ENCODE results near the gene PRKCZ.

PRKCZ gene

GRCh38 chr1:2156866-2157265 is 106.7 kb downstream of the PRKCZ start:
- Mint-ChIP-seq H3K27me3 (no peaks in the 10 kb centered on the region), H3K27ac (no peak overlapping the region), H3K36me3 (peaks cover 47% of the 10 kb centered on the region), H3K4me3 (no peak overlapping the region), H3K9me3 (peaks cover 6% of the 10 kb centered on the region), H3K4me1 (no peaks in the 10 kb centered on the region)
- no peak for ATAC-seq

- H3K4me1 Mint-ChIP-seq = peaks cover 3% of the 10 kb centered on the region
- no peak for ATAC-seq
- no peak overlapping the region for H3K27ac Mint-ChIP-seq
- peaks cover 7% of the 10 kb centered on the region for H3K9me3 Mint-ChIP-seq
- H3K4me3 Mint-ChIP-seq = no peak overlapping the region
- H3K36me3 Mint-ChIP-seq = peaks cover 49% of the 10 kb centered on the region
- no peaks in the 10 kb centered on the region for H3K27me3 Mint-ChIP-seq
Measured at GRCh38 chr1:2157856-2158255, 107.6 kb downstream of the PRKCZ start.

- Mint-ChIP-seq H3K36me3 (peaks cover 52% of the 10 kb centered on the region), H3K27ac (no peak overlapping the region), H3K4me1 (peaks cover 5% of the 10 kb centered on the region), H3K9me3 (peaks cover 10% of the 10 kb centered on the region), H3K27me3 (no peaks in the 10 kb centered on the region), H3K4me3 (no peak overlapping the region)
- no peak for ATAC-seq
Measured at GRCh38 chr1:2158272-2158671, 108.1 kb downstream of the PRKCZ start.

GRCh38 chr1:2159124-2159523 is 108.9 kb downstream of the PRKCZ start:
- H3K27ac Mint-ChIP-seq = no peak overlapping the region
- H3K4me3 Mint-ChIP-seq = no peak overlapping the region
- no peak for ATAC-seq
- H3K4me1 Mint-ChIP-seq = peaks cover 5% of the 10 kb centered on the region
- H3K36me3 Mint-ChIP-seq = peaks cover 54% of the 10 kb centered on the region
- no peaks in the 10 kb centered on the region for H3K27me3 Mint-ChIP-seq
- peaks cover 10% of the 10 kb centered on the region for H3K9me3 Mint-ChIP-seq

GRCh38 chr1:2160451-2161300 is 110.5 kb downstream of the PRKCZ start:
- no peak overlapping the region for H3K4me3 Mint-ChIP-seq
- peaks cover 40% of the 10 kb centered on the region for H3K36me3 Mint-ChIP-seq
- H3K27ac Mint-ChIP-seq = no peak overlapping the region
- ATAC-seq = no peak
- no peaks in the 10 kb centered on the region for H3K27me3 Mint-ChIP-seq
- peaks cover 3% of the 10 kb centered on the region for H3K9me3 Mint-ChIP-seq
- H3K4me1 Mint-ChIP-seq = peaks cover 5% of the 10 kb centered on the region

GRCh38 chr1:2163205-2163604 is 113.0 kb downstream of the PRKCZ start:
- Mint-ChIP-seq H3K36me3 (peaks cover 27% of the 10 kb centered on the region), H3K27me3 (no peaks in the 10 kb centered on the region), H3K4me3 (no peak overlapping the region), H3K9me3 (peaks cover 3% of the 10 kb centered on the region), H3K27ac (no peak overlapping the region), H3K4me1 (peaks cover 5% of the 10 kb centered on the region)
- no peak for ATAC-seq

- no peak for ATAC-seq
- peaks cover 3% of the 10 kb centered on the region for H3K9me3 Mint-ChIP-seq
- peaks cover 20% of the 10 kb centered on the region for H3K36me3 Mint-ChIP-seq
- no peak overlapping the region for H3K27ac Mint-ChIP-seq
- no peak overlapping the region for H3K4me3 Mint-ChIP-seq
- H3K27me3 Mint-ChIP-seq = no peaks in the 10 kb centered on the region
- peaks cover 5% of the 10 kb centered on the region for H3K4me1 Mint-ChIP-seq
Measured at GRCh38 chr1:2165646-2166045, 115.4 kb downstream of the PRKCZ start.

GRCh38 chr1:2166254-2166653 is 116.0 kb downstream of the PRKCZ start:
- H3K36me3 Mint-ChIP-seq = peaks cover 20% of the 10 kb centered on the region
- peaks cover 5% of the 10 kb centered on the region for H3K4me1 Mint-ChIP-seq
- no peak overlapping the region for H3K4me3 Mint-ChIP-seq
- no peaks in the 10 kb centered on the region for H3K27me3 Mint-ChIP-seq
- H3K27ac Mint-ChIP-seq = no peak overlapping the region
- ATAC-seq = no peak
- peaks cover 3% of the 10 kb centered on the region for H3K9me3 Mint-ChIP-seq

- Mint-ChIP-seq H3K9me3 (peaks cover 3% of the 10 kb centered on the region), H3K27me3 (no peaks in the 10 kb centered on the region), H3K4me3 (no peak overlapping the region), H3K36me3 (peaks cover 23% of the 10 kb centered on the region), H3K4me1 (peaks cover 5% of the 10 kb centered on the region), H3K27ac (no peak overlapping the region)
- ATAC-seq = no peak
Measured at GRCh38 chr1:2166695-2167094, 116.5 kb downstream of the PRKCZ start.

GRCh38 chr1:2168090-2168489 is 117.9 kb downstream of the PRKCZ start:
- peaks cover 21% of the 10 kb centered on the region for H3K36me3 Mint-ChIP-seq
- H3K9me3 Mint-ChIP-seq = peaks cover under 1% of the 10 kb centered on the region
- no peak for ATAC-seq
- no peak overlapping the region for H3K4me3 Mint-ChIP-seq
- no peaks in the 10 kb centered on the region for H3K4me1 Mint-ChIP-seq
- no peak overlapping the region for H3K27ac Mint-ChIP-seq
- no peaks in the 10 kb centered on the region for H3K27me3 Mint-ChIP-seq

GRCh38 chr1:2168535-2168934 is 118.3 kb downstream of the PRKCZ start:
- no peak for ATAC-seq
- no peak overlapping the region for H3K4me3 Mint-ChIP-seq
- no peak overlapping the region for H3K27ac Mint-ChIP-seq

GRCh38 chr1:2169200-2169836 is 119.1 kb downstream of the PRKCZ start:
- peak; percentile 66 for ATAC-seq

More at GRCh38 chr1:2168535-2168934, 118.3 kb downstream of the PRKCZ start:
- Mint-ChIP-seq H3K36me3 (peaks cover 17% of the 10 kb centered on the region), H3K9me3 (no peaks in the 10 kb centered on the region), H3K4me1 (no peaks in the 10 kb centered on the region), H3K27me3 (no peaks in the 10 kb centered on the region)

GRCh38 chr1:2170211-2170610 is 120.0 kb downstream of the PRKCZ start:
- no peak for ATAC-seq
- Mint-ChIP-seq H3K9me3 (no peaks in the 10 kb centered on the region), H3K36me3 (peaks cover 15% of the 10 kb centered on the region), H3K4me3 (no peak overlapping the region), H3K4me1 (peaks cover 8% of the 10 kb centered on the region), H3K27me3 (no peaks in the 10 kb centered on the region), H3K27ac (no peak overlapping the region)

More at GRCh38 chr1:2169200-2169836, 119.1 kb downstream of the PRKCZ start:
- no peak overlapping the region for H3K4me3 Mint-ChIP-seq
- H3K27me3 Mint-ChIP-seq = no peaks in the 10 kb centered on the region
- H3K36me3 Mint-ChIP-seq = peaks cover 15% of the 10 kb centered on the region
- H3K4me1 Mint-ChIP-seq = peaks cover 5% of the 10 kb centered on the region
- H3K27ac Mint-ChIP-seq = no peak overlapping the region
- H3K9me3 Mint-ChIP-seq = no peaks in the 10 kb centered on the region

GRCh38 chr1:2172012-2172411 is 121.8 kb downstream of the PRKCZ start:
- peaks cover 8% of the 10 kb centered on the region for H3K4me1 Mint-ChIP-seq
- no peak for ATAC-seq

GRCh38 chr1:2172551-2173146 is 122.4 kb downstream of the PRKCZ start:
- H3K4me1 Mint-ChIP-seq = peaks cover 8% of the 10 kb centered on the region
- H3K36me3 Mint-ChIP-seq = peaks cover 28% of the 10 kb centered on the region
- no peaks in the 10 kb centered on the region for H3K9me3 Mint-ChIP-seq
- no peak overlapping the region for H3K4me3 Mint-ChIP-seq
- H3K27me3 Mint-ChIP-seq = no peaks in the 10 kb centered on the region
- ATAC-seq = no peak
- no peak overlapping the region for H3K27ac Mint-ChIP-seq

More at GRCh38 chr1:2172012-2172411, 121.8 kb downstream of the PRKCZ start:
- Mint-ChIP-seq H3K27me3 (no peaks in the 10 kb centered on the region), H3K27ac (no peak overlapping the region), H3K36me3 (peaks cover 24% of the 10 kb centered on the region), H3K9me3 (no peaks in the 10 kb centered on the region), H3K4me3 (no peak overlapping the region)
